IPS-18c (cell line): ENCODE measurements around the gene SEMA5B.

Experiments
- H3K4me3 ChIP-seq: 2 replicates; pipeline ENCODE4 v1.7.0; 2013; ENCODE audit warnings: low read depth, mild to moderate bottlenecking, low read length, moderate library complexity; ENCODE audit not compliant: insufficient read depth
- H3K9me3 ChIP-seq: one replicate; pipeline ENCODE4 v1.6.1; 2013; ENCODE audit warnings: mild to moderate bottlenecking, low read length, moderate library complexity; ENCODE audit not compliant: control insufficient read depth, insufficient read depth

SEMA5B gene

GRCh38 chr3:123027292-123028232, at the start of gene SEMA5B:
SEMA5B (minus strand) TSS chr3:123027763; CDS start chr3:122961263, 66,500 bp downstream.
- H3K4me3 ChIP-seq = peak within 1 kb of the TSS; percentile 83

GRCh38 chr3:123076496-123077418, 49.2 kb upstream of the SEMA5B start:
- Histone ChIP-seq H3K4me3 (no peak overlapping the region), H3K9me3 (no peaks in the 10 kb centered on the region)

More at GRCh38 chr3:123027292-123028232, at the start of gene SEMA5B:
- H3K9me3 ChIP-seq = no peaks in the 10 kb centered on the region

GRCh38 chr3:123076112-123076495, 48.5 kb upstream of the SEMA5B start:
- H3K4me3 ChIP-seq = no peak overlapping the region
- no peaks in the 10 kb centered on the region for H3K9me3 ChIP-seq

- Histone ChIP-seq H3K9me3 (no peaks in the 10 kb centered on the region), H3K4me3 (no peak overlapping the region; the same call in 1 of the 2 replicates)
These were observed 47.8 kb upstream of the SEMA5B start for GRCh38 chr3:123075359-123075758.

- no peak overlapping the region for H3K4me3 ChIP-seq
- peaks cover 2% of the 10 kb centered on the region for H3K9me3 ChIP-seq
These were observed 45.0 kb upstream of the SEMA5B start for GRCh38 chr3:123072564-123072963.

GRCh38 chr3:123072152-123072551, 44.6 kb upstream of the SEMA5B start:
- Histone ChIP-seq H3K9me3 (peaks cover 4% of the 10 kb centered on the region), H3K4me3 (no peak overlapping the region)

GRCh38 chr3:123071581-123071980, 44.0 kb upstream of the SEMA5B start:
- H3K9me3 ChIP-seq = peaks cover 4% of the 10 kb centered on the region
- H3K4me3 ChIP-seq = no peak overlapping the region

- peaks cover 4% of the 10 kb centered on the region for H3K9me3 ChIP-seq
- no peak overlapping the region for H3K4me3 ChIP-seq
These were observed 43.6 kb upstream of the SEMA5B start for GRCh38 chr3:123071146-123071545.

GRCh38 chr3:123070510-123070909, 42.9 kb upstream of the SEMA5B start:
- Histone ChIP-seq H3K9me3 (peaks cover 4% of the 10 kb centered on the region), H3K4me3 (no peak overlapping the region)

- peak overlapping the region; percentile 87 for H3K4me3 ChIP-seq
- H3K9me3 ChIP-seq = peaks cover 4% of the 10 kb centered on the region
These were observed 41.2 kb upstream of the SEMA5B start for GRCh38 chr3:123068601-123069381.

- Histone ChIP-seq H3K4me3 (peak overlapping the region; percentile 87), H3K9me3 (peaks cover 4% of the 10 kb centered on the region)
These were observed 40.4 kb upstream of the SEMA5B start for GRCh38 chr3:123067689-123068600.

GRCh38 chr3:123066896-123067688, 39.5 kb upstream of the SEMA5B start, which contains the start of gene PDIA5:
PDIA5 (plus strand) TSS chr3:123067025; CDS start chr3:123067165, 140 bp downstream.
- Histone ChIP-seq H3K4me3 (peak within 1 kb of the TSS; percentile 87), H3K9me3 (peaks cover 4% of the 10 kb centered on the region)

- peaks cover 4% of the 10 kb centered on the region for H3K9me3 ChIP-seq
These were observed 39.0 kb upstream of the SEMA5B start for GRCh38 chr3:123066599-123066895.

GRCh38 chr3:123064914-123065313, 37.4 kb upstream of the SEMA5B start:
- H3K4me3 ChIP-seq = no peak overlapping the region

More at GRCh38 chr3:123066599-123066895, 39.0 kb upstream of the SEMA5B start:
- peak overlapping the region; percentile 87; the same call in 1 of the 2 replicates for H3K4me3 ChIP-seq

GRCh38 chr3:123064506-123064905, 36.9 kb upstream of the SEMA5B start:
- Histone ChIP-seq H3K9me3 (peaks cover 4% of the 10 kb centered on the region), H3K4me3 (no peak overlapping the region)

More at GRCh38 chr3:123064914-123065313, 37.4 kb upstream of the SEMA5B start:
- peaks cover 4% of the 10 kb centered on the region for H3K9me3 ChIP-seq
